Transverse colon (tissue), 4 donors: ENCODE results near the gene MRPL32. TPM values are rescaled to one million over a fixed set of nuclear protein-coding genes. Genes with fewer than 3 reads are reported as not detected.

Experiments
- DNase-seq: peaks from one replicate; pipeline ENCODE4 v3.0.0-alpha.2; 2019
- H3K27ac ChIP-seq, 4 donors: fragments of 200-600 bp; sonication (generic); 2 replicates each; pipeline ENCODE4 v1.5.1; 2016 to 2018; ENCODE audit warnings: inconsistent platforms in 4 of 4
- H3K27me3 ChIP-seq: fragments of 200-600 bp; sonication (generic); 2 replicates; pipeline ENCODE4 v1.5.1; 2017; ENCODE audit warnings: inconsistent platforms
- H3K36me3 ChIP-seq, 4 donors: fragments of 200-600 bp; sonication (generic); 2 replicates each; pipeline ENCODE4 v1.5.1; 2017 to 2019; ENCODE audit warnings: inconsistent platforms in 4 of 4
- H3K4me1 ChIP-seq, 4 donors: fragments of 200-600 bp; sonication (generic); 2 replicates each; pipeline ENCODE4 v1.5.1; 2017 to 2020; ENCODE audit warnings: inconsistent platforms in 4 of 4
- H3K4me3 ChIP-seq, 4 donors: fragments of 200-600 bp; sonication (generic); 1 replicate in 1 of 4; 2 replicates in 3 of 4; pipeline versions ENCODE4 v1.5.1 to v1.6.1; 2017 to 2019; ENCODE audit warnings: inconsistent platforms in 4 of 4
- H3K9me3 ChIP-seq, 2 donors: fragments of 200-600 bp; sonication (generic); 2 replicates each; pipeline ENCODE4 v1.5.1; 2017 to 2019; ENCODE audit warnings: inconsistent platforms in 2 of 2
- CTCF ChIP-seq, 5 experiments: fragments of 200-600 bp in 3 of 5; fragments of 450-650 bp in 2 of 5; sonication (generic) in 3 of 5; IDR thresholded peaks; 1 replicate in 2 of 5; 2 replicates in 3 of 5; pipeline ENCODE4 v1.5.1; 2016 to 2017; ENCODE audit warnings: antibody characterized with exemption in 5 of 5, inconsistent platforms in 3 of 5, mild to moderate bottlenecking in 2 of 5, moderate library complexity in 1 of 5
- EP300 ChIP-seq: sonication (generic); formaldehyde crosslinking; IDR thresholded peaks from one replicate; pipeline ENCODE4 v1.6.1; 2017; ENCODE audit warnings: antibody characterized with exemption, low read depth
- POLR2A ChIP-seq: fragments of 450-650 bp; IDR thresholded peaks from one replicate; pipeline ENCODE4 v1.6.1; 2016; ENCODE audit warnings: antibody characterized with exemption, mild to moderate bottlenecking, moderate library complexity
- POLR2AphosphoS5 ChIP-seq, 3 donors: sonication (generic); formaldehyde crosslinking; IDR thresholded peaks; one replicate each; pipeline ENCODE4 v1.6.1; 2016; ENCODE audit warnings: antibody characterized with exemption in 3 of 3
- WGBS, 2 donors: methylation state at CpG; one replicate each; pipeline ENCODE4 v1.1.5; 2018; ENCODE audit warnings: low coverage in 1 of 2; 5-methylcytosine and 5-hydroxymethylcytosine counted together
- in situ Hi-C, 4 donors: fragments of 200-750 bp; cut with MboI; loops; one replicate each; pipeline versions ENCODE4 v1.15.0 to v1.15.1; 2017; ENCODE audit warnings: low sequenced_read_pairs in 3 of 4, low pct_ligation_motif_present in 1 of 4, low pct_unique_long_range_greater_than_20kb in 1 of 4
- intact Hi-C: fragments of 100-400 bp; cut with DNase I; formaldehyde crosslinking; loops from one replicate; pipeline ENCODE4 v1.15.1; 2023; ENCODE audit warnings: low total_unique reads
- total RNA-seq, 4 donors: library from RNA; depleted of rRNA; stranded (reverse); fragments of >200 nt; gene quantifications; one replicate each; pipeline ENCODE4 v1.1.0, GENCODE V29; 2016

MRPL32 gene
- total RNA-seq, 4 donors from 2014 or later, result 22.5 to 49.4 (median 36.4) TPM

DNA sequence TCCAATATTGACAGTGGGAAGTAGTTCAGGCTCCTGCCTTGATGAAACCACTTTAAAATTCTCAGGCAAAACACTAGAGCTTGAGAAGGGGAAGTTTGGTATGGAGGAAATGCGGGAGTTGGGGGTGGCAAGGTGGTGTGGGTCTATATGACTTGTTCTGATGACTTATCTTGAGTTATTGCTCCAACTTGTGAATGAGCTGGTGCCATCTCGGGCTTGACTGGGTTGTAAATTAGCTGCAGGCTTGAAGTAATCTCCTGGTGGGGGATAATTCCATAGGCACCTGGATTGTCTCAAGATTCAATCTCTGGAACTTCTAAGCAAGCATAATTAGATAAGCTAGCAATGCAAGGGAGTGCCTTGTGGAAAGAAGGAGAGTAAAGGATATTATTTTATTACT is 29.0 kb downstream of the MRPL32 start:
- Histone ChIP-seq H3K27me3 (no peaks in the 10 kb centered on the region), H3K4me3 (no peak overlapping the region), H3K9me3 (no peaks in the 10 kb centered on the region), H3K4me1 (no peaks in the 10 kb centered on the region), H3K27ac (no peak overlapping the region), H3K36me3 (no peaks in the 10 kb centered on the region)
- TF ChIP-seq POLR2A (no peak), POLR2AphosphoS5 (IDR thresholded peaks at IDR 0.05) (no peak)
- DNase-seq, result no peak
- in situ Hi-C loops (loop anchor here in 1 of 4 donors (25.0 kb wide), 1 partner anchor 301 kb away; no protein-coding TSS in a partner anchor), intact Hi-C loops (loop anchor here (5.0 kb wide), 1 partner anchor 1079 kb away; no protein-coding TSS in a partner anchor)
- WGBS, 2 donors, result 20 to 38% methylated on average over 1 to 2 of the region's 2 CpGs

DNA sequence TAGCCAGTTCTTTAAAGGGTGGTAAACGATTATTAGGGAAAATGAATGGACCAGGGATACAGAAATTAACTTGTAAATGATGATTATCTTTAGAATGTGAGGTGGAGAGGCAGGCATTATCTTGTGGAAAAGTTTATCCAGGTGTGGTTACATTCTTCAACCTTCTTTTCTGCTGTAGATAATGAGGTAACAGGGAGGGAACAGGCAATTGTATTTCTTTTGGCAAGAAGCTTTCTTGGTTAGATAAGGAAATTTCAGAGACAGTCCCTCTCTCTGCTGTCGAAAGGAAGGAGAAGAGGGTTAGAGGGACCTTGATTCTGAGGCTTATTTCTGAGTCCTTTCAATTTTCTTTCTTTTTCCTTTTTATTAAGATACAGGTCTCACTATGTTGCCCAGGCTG is 32.1 kb downstream of the MRPL32 start:
- 55 to 58% methylated on average over 2 of the region's 2 CpGs for WGBS, 2 donors
- TF ChIP-seq POLR2AphosphoS5 (IDR thresholded peaks at IDR 0.05) (no peak), CTCF (IDR thresholded peaks at IDR 0.05) (no peak), EP300 (no peak), POLR2A (no peak)
- Histone ChIP-seq H3K9me3 (no peaks in the 10 kb centered on the region), H3K27ac (peak overlapping the region in 3 of 4 donors; percentile 18 to 54 (median 21)), H3K4me3 (no peak overlapping the region), H3K36me3 (no peaks in the 10 kb centered on the region), H3K27me3 (no peaks in the 10 kb centered on the region), H3K4me1 (no peaks in the 10 kb centered on the region)
- no peak for DNase-seq
- in situ Hi-C loops, result loop anchor here in 1 of 4 donors (25.0 kb wide), 1 partner anchor 298 kb away; no protein-coding TSS in a partner anchor
- intact Hi-C loops, result loop anchor here (5.0 kb wide), 1 partner anchor 1082 kb away; no protein-coding TSS in a partner anchor

DNA sequence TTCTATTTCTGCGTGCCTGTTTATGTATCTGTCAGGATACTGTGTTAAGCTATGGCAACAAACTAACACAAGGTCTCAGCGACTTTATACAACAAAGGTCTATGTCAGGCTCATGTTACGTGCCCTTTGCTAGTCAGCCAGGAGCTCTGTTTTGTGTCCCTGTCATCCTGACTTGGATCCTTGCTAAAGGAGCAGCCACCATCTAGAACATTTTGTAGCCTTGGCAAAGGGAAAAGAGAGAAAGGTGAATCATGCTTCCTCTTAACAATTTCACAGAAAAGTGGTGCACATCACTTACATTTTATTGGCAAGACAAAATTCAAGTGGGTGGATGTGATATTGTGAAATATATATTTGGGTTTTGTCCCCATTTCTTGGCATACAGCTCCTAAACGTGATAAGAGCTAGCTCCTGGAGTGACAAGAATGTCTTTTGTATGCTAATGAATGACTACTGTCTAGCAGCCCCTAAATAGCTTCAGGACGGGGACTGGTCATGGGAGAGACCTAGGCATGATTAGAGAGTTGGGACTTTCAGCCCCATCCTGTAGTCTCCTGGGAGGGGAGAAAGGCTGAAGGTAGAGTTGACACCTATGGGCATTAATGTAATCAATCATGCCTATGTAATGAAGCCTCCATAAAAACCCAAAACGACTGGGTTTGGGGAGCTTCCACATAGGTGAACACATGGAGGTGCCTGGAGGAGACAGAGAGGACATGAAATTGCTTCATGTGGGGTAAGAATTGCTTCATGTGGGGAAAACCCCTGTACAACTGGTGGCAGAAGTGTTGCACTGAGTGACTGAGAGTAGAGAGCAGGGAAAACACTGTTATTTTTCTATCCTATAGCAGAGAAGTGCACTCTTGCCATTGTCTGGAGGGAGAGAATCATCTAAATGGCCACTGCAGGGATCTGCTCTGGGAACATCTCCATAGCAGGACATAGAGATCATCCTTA is 33.0 kb downstream of the MRPL32 start:
- H3K27ac ChIP-seq, result peak overlapping the region in 2 of 4 donors; percentile 21 to 54
- no peaks in the 10 kb centered on the region for H3K9me3 ChIP-seq
- H3K4me1 ChIP-seq, result no peaks in the 10 kb centered on the region
- in situ Hi-C loops, result loop anchor here in 1 of 4 donors (25.0 kb wide), 1 partner anchor 297 kb away; no protein-coding TSS in a partner anchor
- H3K4me3 ChIP-seq, result no peak overlapping the region
- 52 to 57% methylated on average over 3 to 6 of the region's 6 CpGs for WGBS, 2 donors
- DNase-seq, result no peak
- H3K36me3 ChIP-seq, result no peaks in the 10 kb centered on the region
- intact Hi-C loops, result loop anchor here (5.0 kb wide), 1 partner anchor 1083 kb away; no protein-coding TSS in a partner anchor
- TF ChIP-seq POLR2AphosphoS5 (IDR thresholded peaks at IDR 0.05), result peak; percentile 56 to 83 (median 73)
- TF ChIP-seq EP300, result peak; percentile 54
- TF ChIP-seq CTCF (IDR thresholded peaks at IDR 0.05), result no peak
- H3K27me3 ChIP-seq, result no peaks in the 10 kb centered on the region

GRCh38 chr7:42967391-42967790 is 35.2 kb downstream of the MRPL32 start:
- TF ChIP-seq CTCF (IDR thresholded peaks at IDR 0.05), result no peak
- no peak for TF ChIP-seq POLR2A
- TF ChIP-seq POLR2AphosphoS5 (IDR thresholded peaks at IDR 0.05), result no peak
- Histone ChIP-seq H3K36me3 (no peaks in the 10 kb centered on the region), H3K9me3 (no peaks in the 10 kb centered on the region), H3K4me3 (no peak overlapping the region), H3K4me1 (no peaks in the 10 kb centered on the region), H3K27ac (no peak overlapping the region), H3K27me3 (no peaks in the 10 kb centered on the region)
- in situ Hi-C loops, result loop anchor here in 1 of 4 donors (25.0 kb wide), 1 partner anchor 295 kb away; no protein-coding TSS in a partner anchor
- WGBS, 2 donors, result 55 to 69% methylated on average over 2 of the region's 2 CpGs
- DNase-seq, result no peak
- intact Hi-C loops, result no loop called here
